DMS153 (cell line): Measurements from ENCODE around the gene NFATC2.

Experiments used
- DNase-seq: peaks from one replicate; lab custom pipeline; 2025; lab: John Stamatoyannopoulos, UW

The NFATC2 gene

GRCh38 chr20:51412333-51412871 is 130.1 kb downstream of the NFATC2 start:
- DNase-seq, result no peak

GRCh38 chr20:51411870-51412269 is 130.6 kb downstream of the NFATC2 start:
- DNase-seq, result no peak

GRCh38 chr20:51410586-51411325 is 131.8 kb downstream of the NFATC2 start:
- DNase-seq, result no peak

GRCh38 chr20:51409192-51409880 is 133.2 kb downstream of the NFATC2 start:
- no peak for DNase-seq

- no peak for DNase-seq
Measured at GRCh38 chr20:51404297-51405060, 138.0 kb downstream of the NFATC2 start.

GRCh38 chr20:51403466-51404220 is 138.9 kb downstream of the NFATC2 start:
- no peak for DNase-seq

- peak; percentile 9 for DNase-seq
Measured at GRCh38 chr20:51402201-51402600, 140.3 kb downstream of the NFATC2 start.

- DNase-seq, result no peak
Measured at GRCh38 chr20:51401496-51401895, 141.0 kb downstream of the NFATC2 start.

- DNase-seq, result no peak
Measured at GRCh38 chr20:51400051-51400926, 142.2 kb downstream of the NFATC2 start.

- peak; percentile 0 for DNase-seq
Measured at GRCh38 chr20:51399006-51399890, 143.3 kb downstream of the NFATC2 start.

GRCh38 chr20:51398552-51398951 is 144.0 kb downstream of the NFATC2 start:
- no peak for DNase-seq

GRCh38 chr20:51398083-51398482 is 144.4 kb downstream of the NFATC2 start:
- DNase-seq, result no peak

GRCh38 chr20:51397137-51397536 is 145.4 kb downstream of the NFATC2 start:
- DNase-seq, result no peak

GRCh38 chr20:51396365-51396909 is 146.1 kb downstream of the NFATC2 start:
- DNase-seq, result no peak

- DNase-seq, result no peak
Measured at GRCh38 chr20:51394706-51395105, 147.8 kb downstream of the NFATC2 start.

- no peak for DNase-seq
Measured at GRCh38 chr20:51393571-51393970, 148.9 kb downstream of the NFATC2 start.

GRCh38 chr20:51392614-51393186 is 149.8 kb downstream of the NFATC2 start:
- no peak for DNase-seq

GRCh38 chr20:51391926-51392325 is 150.6 kb downstream of the NFATC2 start:
- no peak for DNase-seq
